Coronary artery (tissue), 2 donors: ENCODE results near the gene UBE2I.
"Not testable (repeated sequence)": the region's sequence is repeated elsewhere in the genome, so short reads cannot be mapped to it uniquely, and the experiment has no call there.

Experiments
- DNase-seq: peaks from one replicate; pipeline ENCODE4 v3.0.0-alpha.2; 2017; ENCODE audit warnings: low spot score
- H3K27ac ChIP-seq, 2 donors: fragments of 200-600 bp; sonication (generic); one replicate each; pipeline ENCODE4 v1.5.1; 2016 to 2019
- H3K4me3 ChIP-seq: fragments of 200-600 bp; sonication (generic); 2 replicates; pipeline ENCODE4 v1.5.1; 2016; ENCODE audit warnings: mild to moderate bottlenecking, moderate library complexity
- TF ChIP-seq, protein P1 (sequence below): fragments of 200-600 bp; sonication (generic); IDR thresholded peaks from one replicate; pipeline ENCODE4 v1.5.1; 2019; ENCODE audit warnings: antibody characterized with exemption

Gene UBE2I

DNA sequence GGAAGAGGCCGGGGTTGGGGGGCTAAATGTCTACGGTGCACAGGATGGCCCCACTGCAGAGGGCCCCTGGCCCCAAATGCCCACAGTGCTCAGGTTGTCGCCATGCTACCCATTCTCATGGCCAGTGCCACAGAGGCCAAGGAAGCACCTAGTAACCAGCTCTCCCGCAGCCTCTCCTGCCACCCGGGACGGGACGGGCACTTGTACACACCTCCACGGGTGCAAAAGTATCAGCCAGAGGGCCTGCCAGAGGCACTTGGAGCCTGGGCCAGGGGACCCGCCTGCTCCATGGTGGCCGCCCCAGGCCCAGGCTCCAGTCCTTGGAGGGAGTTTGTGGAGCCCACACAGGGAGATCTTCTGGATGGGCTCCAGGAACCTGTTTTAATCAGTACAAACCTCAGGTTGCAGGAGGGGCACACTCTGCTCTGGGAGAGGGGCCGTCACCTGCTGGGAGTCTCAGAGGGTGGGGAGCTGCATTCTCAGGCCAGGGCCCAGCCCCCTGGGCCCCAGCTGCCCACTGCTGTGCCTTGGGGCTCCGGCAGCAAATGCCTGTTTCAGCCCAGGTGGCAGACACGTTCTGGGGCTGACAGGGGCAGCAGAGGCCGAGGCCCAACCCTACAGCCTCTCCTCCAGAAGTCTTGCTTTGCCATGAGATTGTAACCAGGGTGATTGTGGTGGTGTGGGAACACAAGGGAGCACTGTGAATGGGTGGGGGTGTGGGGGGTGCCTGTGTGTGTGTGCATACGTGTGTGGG is 45.7 kb upstream of the UBE2I start:
- no peak overlapping the region for H3K27ac ChIP-seq
- no peak for DNase-seq
- H3K4me3 ChIP-seq = no peak overlapping the region
- TF ChIP-seq, protein P1, sequence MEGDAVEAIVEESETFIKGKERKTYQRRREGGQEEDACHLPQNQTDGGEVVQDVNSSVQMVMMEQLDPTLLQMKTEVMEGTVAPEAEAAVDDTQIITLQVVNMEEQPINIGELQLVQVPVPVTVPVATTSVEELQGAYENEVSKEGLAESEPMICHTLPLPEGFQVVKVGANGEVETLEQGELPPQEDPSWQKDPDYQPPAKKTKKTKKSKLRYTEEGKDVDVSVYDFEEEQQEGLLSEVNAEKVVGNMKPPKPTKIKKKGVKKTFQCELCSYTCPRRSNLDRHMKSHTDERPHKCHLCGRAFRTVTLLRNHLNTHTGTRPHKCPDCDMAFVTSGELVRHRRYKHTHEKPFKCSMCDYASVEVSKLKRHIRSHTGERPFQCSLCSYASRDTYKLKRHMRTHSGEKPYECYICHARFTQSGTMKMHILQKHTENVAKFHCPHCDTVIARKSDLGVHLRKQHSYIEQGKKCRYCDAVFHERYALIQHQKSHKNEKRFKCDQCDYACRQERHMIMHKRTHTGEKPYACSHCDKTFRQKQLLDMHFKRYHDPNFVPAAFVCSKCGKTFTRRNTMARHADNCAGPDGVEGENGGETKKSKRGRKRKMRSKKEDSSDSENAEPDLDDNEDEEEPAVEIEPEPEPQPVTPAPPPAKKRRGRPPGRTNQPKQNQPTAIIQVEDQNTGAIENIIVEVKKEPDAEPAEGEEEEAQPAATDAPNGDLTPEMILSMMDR = no peak

DNA sequence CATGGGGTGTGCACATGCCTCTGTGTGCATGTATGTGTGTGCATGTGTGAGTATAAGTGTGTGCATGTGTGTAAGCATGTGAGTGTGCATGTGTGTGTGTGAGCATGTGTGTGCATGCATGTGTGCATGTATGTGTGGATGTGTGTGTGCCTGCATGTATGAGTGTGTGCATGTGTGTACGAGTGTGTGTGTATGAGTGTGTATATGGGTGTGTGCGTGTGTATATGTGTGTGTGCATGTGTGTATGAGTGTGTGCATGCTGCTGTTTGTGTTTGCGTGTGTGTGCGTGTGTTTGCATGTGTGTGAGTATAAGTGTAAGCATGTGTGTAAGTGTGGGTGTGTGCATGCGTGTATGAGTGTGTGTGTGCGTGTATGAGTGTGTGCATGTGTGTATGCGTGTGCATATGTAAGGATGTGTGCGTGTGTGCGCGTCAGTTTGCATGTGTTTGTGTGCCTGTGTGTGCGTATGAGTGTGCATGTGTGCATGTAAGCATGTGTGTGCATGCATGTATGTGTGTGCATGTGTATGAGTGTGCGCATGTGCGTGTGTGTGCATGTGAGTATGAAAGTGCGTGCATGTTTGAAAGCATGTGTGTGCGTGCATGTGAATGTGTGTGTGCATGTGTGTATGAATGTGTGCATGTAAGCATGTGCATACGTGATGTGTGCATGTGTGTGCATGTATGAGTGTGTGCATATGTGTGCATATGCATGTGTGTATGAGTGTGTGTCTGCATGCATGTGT is 44.9 kb upstream of the UBE2I start:
- no peak overlapping the region for H3K4me3 ChIP-seq
- DNase-seq = no peak
- TF ChIP-seq, protein P1 = no peak
- H3K27ac ChIP-seq = no peak overlapping the region

DNA sequence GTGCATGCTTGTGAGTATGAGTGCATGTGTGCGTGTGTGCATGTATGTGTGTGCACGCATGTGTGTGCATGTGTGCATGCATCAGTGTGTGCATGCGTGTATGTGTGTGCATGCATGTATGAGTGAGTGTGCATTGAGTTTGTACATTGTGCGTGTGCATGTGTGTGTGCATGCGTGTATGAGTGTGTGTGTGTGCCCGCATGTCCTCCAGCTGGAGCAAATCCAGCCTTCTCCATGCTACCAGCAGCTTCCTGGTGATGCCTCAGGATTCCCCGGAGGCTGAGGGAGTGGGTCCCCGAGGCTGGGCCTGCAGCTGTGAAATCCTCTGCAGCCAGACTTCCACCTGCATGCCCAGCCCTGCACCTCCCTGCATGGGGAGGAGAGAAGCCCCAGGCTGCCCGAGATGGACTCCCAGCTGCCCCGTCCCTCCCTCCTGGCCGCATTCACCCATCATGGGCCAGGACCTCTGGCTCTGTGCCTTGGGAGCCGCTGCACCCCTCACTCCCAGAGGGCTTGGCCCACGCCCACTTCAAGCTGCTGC is 44.3 kb upstream of the UBE2I start:
- Histone ChIP-seq H3K4me3 (no peak overlapping the region), H3K27ac (no peak overlapping the region)
- TF ChIP-seq, protein P1 = no peak
- no peak for DNase-seq

DNA sequence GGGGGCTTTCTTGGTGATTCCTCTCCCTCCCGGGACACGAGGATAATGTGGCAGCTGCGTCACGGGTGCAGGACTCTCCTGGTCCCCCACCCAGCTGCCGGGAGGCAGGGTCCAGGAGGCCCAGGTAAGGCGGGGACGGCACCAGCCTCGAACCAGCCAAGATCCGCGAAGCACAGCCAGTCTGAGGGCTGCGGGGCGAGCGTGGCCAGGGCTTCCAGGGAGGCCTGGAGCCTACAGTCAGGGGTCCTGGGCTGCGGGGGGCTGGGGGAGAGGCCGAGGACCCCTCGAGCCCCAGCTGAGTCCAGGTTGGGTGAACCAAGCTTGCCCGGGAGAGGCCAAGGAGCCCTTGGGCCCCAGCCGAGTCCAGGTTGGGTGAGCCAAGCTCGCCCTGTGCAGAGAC is 43.6 kb upstream of the UBE2I start:
- Histone ChIP-seq H3K27ac (no peak overlapping the region), H3K4me3 (no peak overlapping the region)
- TF ChIP-seq, protein P1 = no peak
- no peak for DNase-seq

DNA sequence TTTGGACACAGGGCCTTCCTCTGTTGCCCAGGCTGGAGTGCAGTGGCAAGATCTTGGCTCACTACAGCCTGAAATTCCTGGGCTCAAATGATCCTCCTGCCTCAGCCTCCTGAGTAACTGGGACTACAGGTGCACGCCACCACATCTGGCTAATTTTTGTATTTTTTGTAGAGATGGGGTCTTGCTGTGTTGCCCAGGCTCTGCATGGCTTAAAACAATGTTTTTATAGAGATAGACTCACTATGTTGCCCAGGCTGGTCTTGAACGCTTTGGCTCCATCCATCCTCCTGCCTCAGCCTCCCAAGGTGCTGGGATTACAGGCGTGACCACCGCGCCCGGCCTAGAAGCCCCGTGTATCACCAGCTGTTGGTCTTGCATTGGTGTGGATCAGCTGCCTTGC is 40.0 kb upstream of the UBE2I start:
- not testable (repeated sequence) for DNase-seq, H3K27ac ChIP-seq, H3K4me3 ChIP-seq

DNA sequence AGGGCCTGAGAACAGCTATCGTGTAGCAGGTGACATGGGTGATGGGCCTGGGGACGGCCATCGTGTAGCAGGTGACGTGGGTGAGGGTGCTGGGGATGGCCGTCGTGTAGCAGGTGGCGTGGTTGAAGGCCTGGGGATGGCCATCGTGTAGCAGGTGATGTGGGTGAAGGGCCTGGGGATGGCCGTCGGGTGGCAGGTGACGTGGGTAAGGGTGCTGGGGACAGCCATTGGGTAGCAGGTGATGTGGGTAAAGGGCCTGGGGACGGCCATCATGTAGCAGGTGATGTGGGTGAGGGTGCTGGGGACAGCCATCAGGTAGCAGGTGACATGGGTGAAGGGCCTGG is 38.1 kb upstream of the UBE2I start:
- Histone ChIP-seq H3K27ac (no peak overlapping the region), H3K4me3 (no peak overlapping the region)
- no peak for DNase-seq
- TF ChIP-seq, protein P1 = no peak

DNA sequence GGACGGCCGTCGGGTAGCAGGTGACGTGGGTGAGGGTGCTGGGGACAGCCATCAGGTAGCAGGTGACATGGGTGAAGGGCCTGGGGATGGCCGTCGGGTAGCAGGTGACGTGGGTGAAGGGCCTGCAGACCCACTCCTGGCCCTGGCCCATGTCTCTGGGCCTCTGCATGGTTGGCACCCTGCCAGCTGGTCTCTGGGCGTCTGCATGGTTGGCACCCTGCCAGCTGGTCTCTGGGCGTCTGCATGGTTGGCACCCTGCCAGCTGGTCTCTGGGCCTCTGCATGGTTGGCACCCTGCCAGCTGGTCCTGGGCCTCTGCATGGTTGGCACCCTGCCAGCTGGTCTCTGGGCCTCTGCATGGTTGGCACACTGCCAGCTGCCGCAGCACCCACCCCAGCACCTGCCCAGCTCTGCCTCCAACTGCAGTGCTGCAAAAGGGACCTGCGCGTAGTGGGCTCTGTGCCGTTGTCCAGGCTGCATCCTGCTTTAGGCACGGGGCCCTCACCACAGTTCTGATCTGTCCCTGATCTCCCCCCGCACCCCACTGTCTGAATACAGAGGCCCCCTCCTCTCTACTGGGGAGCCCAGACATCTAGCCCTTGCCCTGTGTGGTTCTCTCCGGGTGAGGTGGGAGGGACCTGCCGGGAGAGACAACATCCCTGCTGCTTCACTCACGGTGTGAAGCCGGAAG is 37.6 kb upstream of the UBE2I start:
- DNase-seq, H3K4me3 ChIP-seq, H3K27ac ChIP-seq: not testable (repeated sequence)
